Loucy (cell line): ENCODE data around the gene IQCE.

Experiments
- CTCF ChIP-seq: fragments of 200-600 bp; sonication (generic); conservative IDR thresholded peaks from 2 replicates; pipeline ENCODE4 v1.5.1; 2014; ENCODE audit warnings: mild to moderate bottlenecking, antibody characterized with exemption, low read length
- EZH2phosphoT487 ChIP-seq: fragments of 200-600 bp; IDR thresholded peaks from 2 replicates; pipeline ENCODE4 v1.6.1; 2018; ENCODE audit warnings: antibody characterized with exemption, mild to moderate bottlenecking, moderate library complexity, borderline replicate concordance

DNA sequence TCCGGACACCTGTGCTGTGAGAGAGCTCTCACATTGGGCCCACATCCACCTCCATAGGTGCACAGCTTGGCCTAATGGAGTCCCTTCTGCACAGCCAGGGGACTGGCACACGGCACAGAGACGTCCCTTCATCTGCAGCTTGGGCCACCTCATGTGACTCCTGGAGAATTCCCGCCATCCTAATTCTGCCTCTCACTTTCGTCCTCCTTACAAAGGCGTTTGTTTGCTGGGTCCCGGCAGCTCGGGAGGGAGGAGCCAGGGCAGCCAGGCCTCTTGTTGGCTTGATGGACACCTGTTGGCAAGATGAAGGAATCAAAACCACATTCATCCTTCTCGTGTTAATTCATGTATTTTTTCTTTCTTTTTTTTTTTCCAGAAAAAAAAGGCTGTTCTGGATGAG is 42.3 kb downstream of the IQCE start:
- TF ChIP-seq CTCF (no peak), EZH2phosphoT487 (no peak)
